OCI-LY3 (cell line): Measurements from ENCODE around the gene KLF1.

Source experiments
- H2AFZ ChIP-seq: fragments of 200-600, 300-600 bp; shearing (Covaris generic); 2 replicates; pipeline ENCODE4 v1.6.0; 2014; ENCODE audit warnings: antibody characterized with exemption, low read depth, low read length
- H3K27ac ChIP-seq: fragments of 200-600, 300-600 bp; sonication (generic); 2 replicates; pipeline ENCODE4 v1.5.1; 2014; ENCODE audit warnings: mild to moderate bottlenecking, low read length, moderate library complexity, mixed read lengths
- H3K27me3 ChIP-seq: fragments of 200-600, 300-600 bp; sonication (generic); 2 replicates; pipeline ENCODE4 v1.6.1; 2014; ENCODE audit warnings: low read depth, low read length, mixed read lengths
- H3K36me3 ChIP-seq: fragments of 200-600, 300-600 bp; sonication (generic); replicated peaks from 2 replicates; pipeline ENCODE3; 2014; ENCODE audit warnings: low read depth, low read length, mixed read lengths
- H3K4me1 ChIP-seq: fragments of 300-600, 200-600 bp; sonication (generic); 2 replicates; pipeline ENCODE4 v1.6.1; 2014; ENCODE audit warnings: low read length, mixed read lengths
- H3K4me2 ChIP-seq: fragments of 200-600, 300-600 bp; sonication (generic); 2 replicates; pipeline ENCODE4 v1.6.1; 2014; ENCODE audit warnings: low read length, mixed read lengths
- H3K4me3 ChIP-seq: fragments of 300-600, 200-600 bp; sonication (generic); 2 replicates; pipeline ENCODE4 v1.5.1; 2014; ENCODE audit warnings: antibody characterized with exemption, mild to moderate bottlenecking, low read length, moderate library complexity
- H3K79me2 ChIP-seq: fragments of 300-600, 200-600 bp; shearing (Covaris generic); 2 replicates; pipeline ENCODE4 v1.6.1; 2014; ENCODE audit warnings: mild to moderate bottlenecking, low read length, mixed read lengths
- H3K9ac ChIP-seq: fragments of 300-600, 200-600 bp; shearing (Covaris generic); 2 replicates; pipeline ENCODE4 v1.6.0; 2014; ENCODE audit warnings: mild to moderate bottlenecking, low read length, moderate library complexity
- H3K9me3 ChIP-seq: fragments of 200-600, 300-600 bp; shearing (Covaris generic); 2 replicates; pipeline ENCODE4 v1.6.1; 2014; ENCODE audit warnings: low read length, mixed read lengths; ENCODE audit not compliant: insufficient read depth
- H4K20me1 ChIP-seq: fragments of 200-600, 300-600 bp; sonication (generic); 2 replicates; pipeline ENCODE4 v1.6.1; 2016; ENCODE audit warnings: low read length, mixed read lengths; ENCODE audit not compliant: insufficient read depth
- EZH2phosphoT487 ChIP-seq: fragments of 200-600 bp; shearing (Covaris generic); IDR thresholded peaks from 2 replicates; pipeline ENCODE4 v1.6.1; 2018; ENCODE audit warnings: antibody characterized with exemption, mixed run types, low read depth
- TF ChIP-seq, protein P1 (sequence below): fragments of 200-600, 300-600 bp; sonication (generic); IDR thresholded peaks from 2 replicates; pipeline ENCODE4 v1.5.1; 2014; ENCODE audit warnings: antibody characterized with exemption, low read length, low read depth

Gene KLF1

GRCh38 chr19:12837225-12837624, 49.8 kb downstream of the KLF1 start:
- Histone ChIP-seq H3K4me3 (no peak overlapping the region), H2AFZ (no peak overlapping the region), H4K20me1 (0 out of 2 replicates have a peak, but pooled peaks cover 6% of the 10 kb centered on the region), H3K4me2 (no peak overlapping the region), H3K9me3 (no peaks in the 10 kb centered on the region), H3K27ac (no peak overlapping the region), H3K36me3 (peaks cover 8% of the 10 kb centered on the region), H3K79me2 (peaks cover 3% of the 10 kb centered on the region; the same call in 1 of the 2 replicates), H3K4me1 (peaks cover 27% of the 10 kb centered on the region), H3K9ac (no peak overlapping the region), H3K27me3 (peaks cover 12% of the 10 kb centered on the region)
- TF ChIP-seq EZH2phosphoT487, result no peak
- TF ChIP-seq, protein P1, sequence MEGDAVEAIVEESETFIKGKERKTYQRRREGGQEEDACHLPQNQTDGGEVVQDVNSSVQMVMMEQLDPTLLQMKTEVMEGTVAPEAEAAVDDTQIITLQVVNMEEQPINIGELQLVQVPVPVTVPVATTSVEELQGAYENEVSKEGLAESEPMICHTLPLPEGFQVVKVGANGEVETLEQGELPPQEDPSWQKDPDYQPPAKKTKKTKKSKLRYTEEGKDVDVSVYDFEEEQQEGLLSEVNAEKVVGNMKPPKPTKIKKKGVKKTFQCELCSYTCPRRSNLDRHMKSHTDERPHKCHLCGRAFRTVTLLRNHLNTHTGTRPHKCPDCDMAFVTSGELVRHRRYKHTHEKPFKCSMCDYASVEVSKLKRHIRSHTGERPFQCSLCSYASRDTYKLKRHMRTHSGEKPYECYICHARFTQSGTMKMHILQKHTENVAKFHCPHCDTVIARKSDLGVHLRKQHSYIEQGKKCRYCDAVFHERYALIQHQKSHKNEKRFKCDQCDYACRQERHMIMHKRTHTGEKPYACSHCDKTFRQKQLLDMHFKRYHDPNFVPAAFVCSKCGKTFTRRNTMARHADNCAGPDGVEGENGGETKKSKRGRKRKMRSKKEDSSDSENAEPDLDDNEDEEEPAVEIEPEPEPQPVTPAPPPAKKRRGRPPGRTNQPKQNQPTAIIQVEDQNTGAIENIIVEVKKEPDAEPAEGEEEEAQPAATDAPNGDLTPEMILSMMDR, result no peak

GRCh38 chr19:12836529-12836863, 50.5 kb downstream of the KLF1 start:
- peaks cover 8% of the 10 kb centered on the region for H3K36me3 ChIP-seq
- no peak overlapping the region for H2AFZ ChIP-seq
- no peak overlapping the region for H3K27ac ChIP-seq
- no peaks in the 10 kb centered on the region for H3K9me3 ChIP-seq
- H3K4me1 ChIP-seq, result peaks cover 27% of the 10 kb centered on the region
- H3K27me3 ChIP-seq, result peaks cover 20% of the 10 kb centered on the region
- no peak overlapping the region for H3K4me2 ChIP-seq
- no peak overlapping the region for H3K9ac ChIP-seq
- 0 out of 2 replicates have a peak, but pooled peaks cover 6% of the 10 kb centered on the region for H4K20me1 ChIP-seq
- TF ChIP-seq, protein P1, result no peak
- TF ChIP-seq EZH2phosphoT487, result no peak
- H3K79me2 ChIP-seq, result peaks cover 3% of the 10 kb centered on the region; the same call in 1 of the 2 replicates
- no peak overlapping the region for H3K4me3 ChIP-seq

- peaks cover 21% of the 10 kb centered on the region for H3K27me3 ChIP-seq
- H3K27ac ChIP-seq, result no peak overlapping the region
- no peak overlapping the region for H3K9ac ChIP-seq
- H3K4me1 ChIP-seq, result peaks cover 27% of the 10 kb centered on the region
- H2AFZ ChIP-seq, result no peak overlapping the region
- TF ChIP-seq, protein P1, result no peak
- no peak for TF ChIP-seq EZH2phosphoT487
- H3K79me2 ChIP-seq, result peaks cover 3% of the 10 kb centered on the region; the same call in 1 of the 2 replicates
- H3K9me3 ChIP-seq, result no peaks in the 10 kb centered on the region
- H3K4me3 ChIP-seq, result no peak overlapping the region
- H4K20me1 ChIP-seq, result 0 out of 2 replicates have a peak, but pooled peaks cover 1% of the 10 kb centered on the region
- peaks cover 1% of the 10 kb centered on the region for H3K36me3 ChIP-seq
- no peak overlapping the region for H3K4me2 ChIP-seq
These were observed 51.8 kb downstream of the KLF1 start for GRCh38 chr19:12834976-12835757.

- Histone ChIP-seq H3K36me3 (no peaks in the 10 kb centered on the region), H3K79me2 (peaks cover 3% of the 10 kb centered on the region; the same call in 1 of the 2 replicates), H3K9me3 (no peaks in the 10 kb centered on the region), H3K4me1 (peaks cover 27% of the 10 kb centered on the region), H3K9ac (peak within 1 kb of the TSS; percentile 69), H3K27ac (no peak within 1 kb of the TSS), H3K4me3 (peak within 1 kb of the TSS; percentile 90), H3K27me3 (peaks cover 21% of the 10 kb centered on the region), H4K20me1 (no peaks in the 10 kb centered on the region), H3K4me2 (peak within 1 kb of the TSS; percentile 86), H2AFZ (peak within 1 kb of the TSS; percentile 91; the same call in 1 of the 2 replicates)
- TF ChIP-seq, protein P1, result no peak
- no peak for TF ChIP-seq EZH2phosphoT487
These were observed 52.4 kb downstream of the KLF1 start, which contains the start of gene RTBDN for GRCh38 chr19:12834566-12834943. TSS of gene RTBDN (minus strand) at chr19:12834579. CDS start at chr19:12829979, 4,600 bp downstream.
